ENCODE measurements around the gene KCNE5.
"Not testable (repeated sequence)": the region's sequence is repeated elsewhere in the genome, so short reads cannot be mapped to it uniquely, and the experiment has no call there.

Gene KCNE5

DNA sequence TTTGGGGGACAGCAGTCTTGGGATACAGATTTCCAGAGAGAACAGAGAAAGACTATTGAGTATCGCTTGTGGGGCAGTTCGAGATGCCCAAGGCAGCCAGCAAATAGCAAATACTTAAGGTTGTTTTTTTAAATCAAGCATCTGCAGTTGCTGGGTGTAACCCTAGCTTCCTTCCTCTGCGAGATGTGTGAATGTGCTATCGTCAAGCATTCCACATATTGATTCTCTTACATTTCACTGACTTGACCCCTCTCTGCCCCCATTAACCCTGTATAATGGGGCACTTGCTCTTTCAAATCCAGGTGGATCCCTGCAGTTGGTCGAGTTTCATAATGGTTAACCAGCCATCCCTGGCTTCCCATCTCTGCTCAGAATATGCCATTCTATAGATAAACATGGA is 23.5 kb downstream of the KCNE5 start:
- no peak for DNase-seq (ENCODE audit: low read depth in 3 of 3)

GRCh38 chrX:109600237-109600651 is 24.7 kb downstream of the KCNE5 start:
- DNase-seq (ENCODE audit: low read depth in 3 of 3) = no peak

DNA sequence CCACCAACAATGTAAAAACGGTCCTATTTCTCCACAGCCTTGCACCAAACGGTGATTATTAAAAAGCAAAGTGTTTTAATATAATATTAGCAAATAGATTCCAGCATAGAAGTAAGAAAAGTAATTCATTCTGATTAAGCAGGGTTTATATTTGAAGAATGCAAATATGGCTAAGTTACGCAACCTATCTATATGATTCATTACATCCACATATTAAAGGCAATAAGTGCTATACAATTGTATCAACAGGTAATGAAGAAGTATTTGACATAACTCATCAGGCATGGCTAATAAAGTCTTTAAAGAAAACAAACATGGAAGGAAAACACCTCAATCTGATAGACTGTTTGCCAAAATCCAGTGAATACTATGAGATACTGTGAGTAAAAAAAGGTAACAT is 29.0 kb downstream of the KCNE5 start:
- DNase-seq (ENCODE audit: low read depth in 3 of 3) = no peak

DNA sequence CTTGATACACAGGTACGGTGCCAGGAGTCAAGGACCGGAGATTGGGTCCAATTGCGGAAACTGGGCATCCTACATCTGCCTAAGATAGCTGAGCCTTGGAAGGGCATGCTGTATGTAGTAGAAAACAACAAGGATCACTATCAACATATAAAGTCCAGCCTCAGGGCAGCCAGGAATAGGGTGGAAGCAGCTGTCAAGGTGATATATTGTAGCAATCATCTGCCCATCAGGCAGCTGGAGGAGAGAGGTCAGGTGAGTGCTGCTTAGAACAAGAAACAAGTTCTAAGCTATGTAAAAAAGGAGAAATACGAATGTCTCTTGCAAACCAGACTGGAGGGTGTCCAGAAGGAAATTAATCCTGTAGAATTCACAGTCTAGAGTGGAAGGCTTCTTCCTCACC is 34.8 kb downstream of the KCNE5 start:
- no peak for DNase-seq (ENCODE audit: low read depth in 3 of 3)

DNA sequence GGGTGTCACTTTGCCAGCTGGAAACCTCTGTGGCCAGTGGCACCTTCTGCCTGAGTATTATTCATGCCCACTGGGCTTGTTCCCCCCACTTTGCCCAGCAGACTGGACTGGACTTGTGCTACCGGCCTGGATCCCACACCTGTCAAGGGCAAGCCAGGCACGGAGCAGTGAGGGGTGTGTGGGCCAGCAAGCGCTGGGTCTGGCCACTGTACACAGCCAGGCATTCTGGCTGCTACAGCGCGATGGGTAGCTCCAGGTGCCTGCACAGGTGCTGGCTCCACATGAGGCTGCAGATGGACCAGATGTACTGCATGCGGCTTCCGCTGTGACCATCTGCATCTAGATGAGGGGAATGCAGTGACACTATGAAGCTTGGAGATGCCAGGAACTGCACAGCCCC is 39.5 kb downstream of the KCNE5 start:
- DNase-seq (ENCODE audit: low read depth in 3 of 3) = no peak

- no peak for DNase-seq (ENCODE audit: low read depth in 3 of 3)
Measured at GRCh38 chrX:109578916-109579315, 46.1 kb downstream of the KCNE5 start.

DNA sequence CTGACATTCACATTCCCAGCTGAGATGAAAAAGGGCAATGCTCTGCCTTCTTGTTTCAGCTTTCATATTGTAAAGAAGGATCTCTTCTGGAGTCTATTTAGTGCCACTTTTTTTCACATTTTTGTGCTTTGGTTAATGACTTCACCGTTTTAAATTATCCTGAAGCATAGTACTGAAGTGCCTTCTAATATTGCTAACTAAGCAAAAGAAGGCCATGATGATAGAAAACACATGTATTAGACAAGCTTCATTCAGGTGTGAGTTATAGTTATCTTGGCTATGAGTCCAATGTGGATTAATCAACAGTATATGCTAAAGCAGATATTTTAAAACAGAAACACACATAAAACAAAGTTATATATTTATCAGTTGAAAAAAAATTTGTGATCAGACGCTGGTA is 47.9 kb downstream of the KCNE5 start:
- no peak for DNase-seq (ENCODE audit: low read depth in 3 of 3)

DNA sequence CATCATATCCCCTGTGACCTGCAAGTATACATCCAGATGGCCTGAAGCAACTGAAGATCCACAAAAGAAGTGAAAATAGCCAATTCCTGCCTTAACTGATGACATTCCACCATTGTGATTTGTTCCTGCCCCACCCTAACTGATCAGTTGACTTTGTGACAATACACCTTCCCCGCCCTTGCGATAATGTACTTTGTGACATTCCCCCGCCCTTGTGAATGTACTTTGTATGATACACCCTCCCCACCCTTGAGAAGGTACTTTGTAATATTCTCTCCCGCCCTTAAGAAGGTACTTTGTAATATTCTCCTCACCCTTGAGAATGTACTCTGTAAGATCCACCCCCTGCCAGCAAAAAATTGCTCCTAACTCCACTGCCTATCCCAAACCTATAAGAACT is 48.9 kb downstream of the KCNE5 start:
- DNase-seq (ENCODE audit: low read depth in 3 of 3) = not testable (repeated sequence)

All from stimulated activated CD4-positive, alpha-beta T cell treated with anti-CD3 and anti-CD28 coated beads, TNF-alpha, amount 100 ng/mL, for 48 hours (primary cell).